WTC11 (cell line): ENCODE measurements around the gene CLEC16A.

Experiments used
- MXD4 ChIP-seq: fragments of 250-450 bp; sonication (Bioruptor Pico); IDR thresholded peaks from 2 replicates; pipeline ENCODE4 v1.8.0; 2021; ENCODE audit warnings: mild to moderate bottlenecking, moderate library complexity, borderline replicate concordance
- ZBTB21 ChIP-seq: sonication (generic); formaldehyde crosslinking; IDR thresholded peaks from 2 replicates; pipeline ENCODE4 v1.8.1; 2023; ENCODE audit warnings: mild to moderate bottlenecking, missing genetic modification reagents, borderline replicate concordance
- TF ChIP-seq, protein P1 (sequence below): sonication (generic); formaldehyde crosslinking; IDR thresholded peaks from 2 replicates; pipeline ENCODE4 v1.8.1; 2023; ENCODE audit warnings: mild to moderate bottlenecking, missing genetic modification reagents

- TF ChIP-seq, protein P1, sequence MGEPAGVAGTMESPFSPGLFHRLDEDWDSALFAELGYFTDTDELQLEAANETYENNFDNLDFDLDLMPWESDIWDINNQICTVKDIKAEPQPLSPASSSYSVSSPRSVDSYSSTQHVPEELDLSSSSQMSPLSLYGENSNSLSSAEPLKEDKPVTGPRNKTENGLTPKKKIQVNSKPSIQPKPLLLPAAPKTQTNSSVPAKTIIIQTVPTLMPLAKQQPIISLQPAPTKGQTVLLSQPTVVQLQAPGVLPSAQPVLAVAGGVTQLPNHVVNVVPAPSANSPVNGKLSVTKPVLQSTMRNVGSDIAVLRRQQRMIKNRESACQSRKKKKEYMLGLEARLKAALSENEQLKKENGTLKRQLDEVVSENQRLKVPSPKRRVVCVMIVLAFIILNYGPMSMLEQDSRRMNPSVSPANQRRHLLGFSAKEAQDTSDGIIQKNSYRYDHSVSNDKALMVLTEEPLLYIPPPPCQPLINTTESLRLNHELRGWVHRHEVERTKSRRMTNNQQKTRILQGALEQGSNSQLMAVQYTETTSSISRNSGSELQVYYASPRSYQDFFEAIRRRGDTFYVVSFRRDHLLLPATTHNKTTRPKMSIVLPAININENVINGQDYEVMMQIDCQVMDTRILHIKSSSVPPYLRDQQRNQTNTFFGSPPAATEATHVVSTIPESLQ (CRISPR knock-in tag): no peak
- TF ChIP-seq ZBTB21 (CRISPR knock-in tag) (no peak), MXD4 (no peak)
These were observed 134.6 kb downstream of the CLEC16A start for GRCh38 chr16:11078812-11079459.
